GM12892 (cell line): ENCODE measurements around the gene ARPC1B.

Experiments
- POLR2A ChIP-seq: IDR thresholded peaks from 2 replicates; pipeline ENCODE4 v1.6.1; 2011; ENCODE audit warnings: low read depth, low read length, control low read depth
- POLR2AphosphoS5 ChIP-seq: IDR thresholded peaks from 2 replicates; pipeline ENCODE4 v1.6.1; 2011; ENCODE audit warnings: low read depth, low read length, control low read depth
- TAF1 ChIP-seq: IDR thresholded peaks from 2 replicates; pipeline ENCODE4 v1.6.1; 2011; ENCODE audit warnings: low read depth, mild to moderate bottlenecking, control low read depth, low read length, borderline replicate concordance

DNA sequence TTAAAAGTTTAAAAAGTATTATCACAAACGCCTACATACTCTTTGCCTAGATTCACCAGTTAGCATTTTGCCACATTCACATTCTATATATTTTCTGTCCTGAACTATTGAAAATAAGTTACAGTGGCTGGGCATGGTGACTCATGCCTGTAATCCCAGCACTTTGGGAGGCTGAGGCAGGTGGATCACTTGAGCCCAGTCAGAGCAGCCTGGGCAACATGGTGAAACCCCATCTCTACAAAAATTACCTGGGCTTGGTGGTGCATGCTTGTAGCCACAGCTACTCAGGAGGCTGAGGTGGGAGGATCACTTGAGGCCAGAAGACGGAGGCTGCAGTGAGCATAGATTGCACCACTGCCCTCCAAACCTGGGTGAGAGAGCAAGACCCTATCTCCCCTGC is 43.5 kb upstream of the ARPC1B start:
- TF ChIP-seq TAF1: no peak
- TF ChIP-seq POLR2AphosphoS5: no peak
- no peak for TF ChIP-seq POLR2A
